PC-3 (cell line): ENCODE results near the gene ALX3. TPM values are rescaled to one million over a fixed set of nuclear protein-coding genes. Genes with fewer than 3 reads are reported as not detected.
"Not testable (repeated sequence)": the region's sequence is repeated elsewhere in the genome, so short reads cannot be mapped to it uniquely, and the experiment has no call there.

ENCODE experiments used
- ATAC-seq: fragments of 200-7000 bp; cut with Tn5 transposase; 2 replicates; pipeline ENCODE4 v1.9.1; 2020; ENCODE audit warnings: mild to moderate bottlenecking, moderate library complexity
- BruUV-seq: library from RNA; stranded (reverse); fragments of 400-500 nt; replicated peaks from 2 replicates; lab custom pipeline; 2021; lab: Mats Ljungman, UMichigan
- CTCF ChIA-PET: fragments of 300-600 bp; sonication (Branson Sonifier 250); formaldehyde crosslinking; loops from one replicate; lab custom pipeline; 2022; ENCODE audit warnings: antibody characterized with exemption; lab: Charles Lee
- POLR2A ChIA-PET: fragments of 300-600 bp; sonication (Branson Sonifier 250); formaldehyde crosslinking; loops from one replicate; lab custom pipeline; 2022; ENCODE audit warnings: antibody characterized with exemption; ENCODE audit not compliant: unreplicated experiment; lab: Charles Lee
- DNase-seq: peaks from one replicate; pipeline ENCODE4 v3.0.0-alpha.2; 2015
- H2AFZ ChIP-seq: fragments of 300-600 bp; sonication (generic); 2 replicates; pipeline ENCODE4 v1.6.0; 2016; ENCODE audit warnings: antibody characterized with exemption, low read length
- H3F3A ChIP-seq: fragments of 300-600 bp; sonication (generic); one replicate; pipeline ENCODE4 v1.6.0; 2017; ENCODE audit warnings: antibody characterized with exemption, low read length, control low read depth, mild to moderate bottlenecking; ENCODE audit not compliant: unreplicated experiment
- H3K27ac ChIP-seq: fragments of 300-600 bp; sonication (generic); 2 replicates; pipeline ENCODE4 v1.5.1; 2016; ENCODE audit warnings: mild to moderate bottlenecking, low read length
- H3K27me3 ChIP-seq: fragments of 300-600 bp; sonication (generic); 2 replicates; pipeline ENCODE4 v1.6.1; 2016; ENCODE audit warnings: low read length, mixed read lengths
- H3K36me3 ChIP-seq: fragments of 300-600 bp; sonication (generic); 2 replicates; pipeline ENCODE4 v1.6.1; 2016; ENCODE audit warnings: low read depth, mixed run types, low read length, mixed read lengths
- H3K4me1 ChIP-seq: fragments of 300-600 bp; sonication (generic); 2 replicates; pipeline ENCODE4 v1.5.1; 2016; ENCODE audit warnings: low read length; ENCODE audit not compliant: insufficient read depth
- H3K4me2 ChIP-seq: fragments of 300-600 bp; sonication (generic); 2 replicates; pipeline ENCODE4 v1.6.0; 2016; ENCODE audit warnings: low read length
- H3K4me3 ChIP-seq: fragments of 300-600 bp; sonication (generic); 2 replicates; pipeline ENCODE4 v1.5.1; 2016; ENCODE audit warnings: mild to moderate bottlenecking, low read length, mixed read lengths
- H3K79me2 ChIP-seq: fragments of 300-600 bp; sonication (generic); 2 replicates; pipeline ENCODE4 v1.6.1; 2017; ENCODE audit warnings: low read length, mixed read lengths
- H3K9ac ChIP-seq: fragments of 300-600 bp; sonication (generic); 2 replicates; pipeline ENCODE4 v1.6.0; 2016; ENCODE audit warnings: mild to moderate bottlenecking, low read length
- H3K9me2 ChIP-seq: fragments of 300-600 bp; sonication (generic); replicated peaks from 2 replicates; pipeline ENCODE4 v1.6.1; 2016; ENCODE audit warnings: mixed run types, low read length, mixed read lengths
- H3K9me3 ChIP-seq: fragments of 300-600 bp; sonication (generic); 2 replicates; pipeline ENCODE4 v1.6.1; 2016; ENCODE audit warnings: low read length, mixed read lengths
- H4K20me1 ChIP-seq: fragments of 300-600 bp; sonication (generic); 2 replicates; pipeline ENCODE4 v1.6.1; 2016; ENCODE audit warnings: low read length, mixed read lengths
- EZH2 ChIP-seq: fragments of 300-600 bp; sonication (generic); IDR thresholded peaks from one replicate; pipeline ENCODE4 v1.6.1; 2017; ENCODE audit warnings: antibody characterized with exemption, mild to moderate bottlenecking, low read length; ENCODE audit not compliant: unreplicated experiment
- EZH2phosphoT487 ChIP-seq: fragments of 300-600 bp; sonication (generic); IDR thresholded peaks from 2 replicates; pipeline ENCODE4 v1.6.1; 2018; ENCODE audit warnings: mild to moderate bottlenecking, antibody characterized with exemption, low read length, borderline replicate concordance
- intact Hi-C: fragments of 100-400 bp; cut with micrococcal nuclease; formaldehyde crosslinking; loops from 2 replicates; pipeline ENCODE4 v1.9.0; 2023
- total RNA-seq: library from RNA; depleted of rRNA; stranded (reverse); fragments of >200 nt; gene quantifications from 2 replicates; pipeline ENCODE4 v1.2.3, GENCODE V29; 2014
- TF ChIP-seq, protein P1 (sequence below): fragments of 300-600 bp; sonication (generic); conservative IDR thresholded peaks from 2 replicates; pipeline ENCODE4 v1.5.1; 2017; ENCODE audit warnings: antibody characterized with exemption, low read depth, mild to moderate bottlenecking, low read length

ALX3 gene
- total RNA-seq, 1 experiment from 2014 or later: not detected

DNA sequence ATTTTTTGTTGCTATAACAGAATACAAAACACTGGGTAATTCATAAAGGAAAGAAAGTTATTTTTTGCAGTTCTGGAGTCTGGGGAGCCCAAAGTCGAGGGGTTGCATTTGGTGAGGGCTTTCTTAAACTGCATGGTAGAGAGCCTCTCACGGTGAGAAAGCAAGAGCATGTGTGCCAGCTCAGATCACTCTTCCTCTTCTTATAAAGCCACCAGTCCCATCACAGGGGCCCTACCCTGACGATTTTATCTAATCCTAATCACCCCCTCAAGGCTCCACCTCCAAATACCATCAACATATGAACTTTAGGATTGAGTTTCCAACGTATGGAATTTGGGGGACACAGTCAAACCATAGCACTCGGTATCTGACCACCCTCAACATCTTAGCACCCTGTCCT, 37.1 kb downstream of the ALX3 start:
- TF ChIP-seq EZH2: no peak
- TF ChIP-seq, protein P1, sequence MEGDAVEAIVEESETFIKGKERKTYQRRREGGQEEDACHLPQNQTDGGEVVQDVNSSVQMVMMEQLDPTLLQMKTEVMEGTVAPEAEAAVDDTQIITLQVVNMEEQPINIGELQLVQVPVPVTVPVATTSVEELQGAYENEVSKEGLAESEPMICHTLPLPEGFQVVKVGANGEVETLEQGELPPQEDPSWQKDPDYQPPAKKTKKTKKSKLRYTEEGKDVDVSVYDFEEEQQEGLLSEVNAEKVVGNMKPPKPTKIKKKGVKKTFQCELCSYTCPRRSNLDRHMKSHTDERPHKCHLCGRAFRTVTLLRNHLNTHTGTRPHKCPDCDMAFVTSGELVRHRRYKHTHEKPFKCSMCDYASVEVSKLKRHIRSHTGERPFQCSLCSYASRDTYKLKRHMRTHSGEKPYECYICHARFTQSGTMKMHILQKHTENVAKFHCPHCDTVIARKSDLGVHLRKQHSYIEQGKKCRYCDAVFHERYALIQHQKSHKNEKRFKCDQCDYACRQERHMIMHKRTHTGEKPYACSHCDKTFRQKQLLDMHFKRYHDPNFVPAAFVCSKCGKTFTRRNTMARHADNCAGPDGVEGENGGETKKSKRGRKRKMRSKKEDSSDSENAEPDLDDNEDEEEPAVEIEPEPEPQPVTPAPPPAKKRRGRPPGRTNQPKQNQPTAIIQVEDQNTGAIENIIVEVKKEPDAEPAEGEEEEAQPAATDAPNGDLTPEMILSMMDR: no peak
- TF ChIP-seq EZH2phosphoT487: no peak
- no peaks in the 10 kb centered on the region for H3K27me3 ChIP-seq
- H3K36me3 ChIP-seq: peaks cover 10% of the 10 kb centered on the region; the same call in 1 of the 2 replicates
- H3F3A ChIP-seq: no peaks in the 10 kb centered on the region
- no peak overlapping the region for H3K27ac ChIP-seq
- DNase-seq: no peak
- H3K4me1 ChIP-seq: peaks cover 21% of the 10 kb centered on the region
- no peaks in the 10 kb centered on the region for H3K9me3 ChIP-seq
- H3K9me2 ChIP-seq: no peaks in the 10 kb centered on the region
- H3K79me2 ChIP-seq: peaks cover 32% of the 10 kb centered on the region
- H3K4me3 ChIP-seq: no peak overlapping the region
- CTCF ChIA-PET: no interaction called here
- ATAC-seq: no peak
- H2AFZ ChIP-seq: peak overlapping the region; percentile 94; the same call in 1 of the 2 replicates
- no TSS peak for BruUV-seq
- H3K4me2 ChIP-seq: peak overlapping the region; percentile 89; the same call in 1 of the 2 replicates
- POLR2A ChIA-PET: no interaction called here
- no peak overlapping the region for H3K9ac ChIP-seq
- intact Hi-C loops: no loop called here
- 0 out of 2 replicates have a peak, but pooled peaks cover 5% of the 10 kb centered on the region for H4K20me1 ChIP-seq

DNA sequence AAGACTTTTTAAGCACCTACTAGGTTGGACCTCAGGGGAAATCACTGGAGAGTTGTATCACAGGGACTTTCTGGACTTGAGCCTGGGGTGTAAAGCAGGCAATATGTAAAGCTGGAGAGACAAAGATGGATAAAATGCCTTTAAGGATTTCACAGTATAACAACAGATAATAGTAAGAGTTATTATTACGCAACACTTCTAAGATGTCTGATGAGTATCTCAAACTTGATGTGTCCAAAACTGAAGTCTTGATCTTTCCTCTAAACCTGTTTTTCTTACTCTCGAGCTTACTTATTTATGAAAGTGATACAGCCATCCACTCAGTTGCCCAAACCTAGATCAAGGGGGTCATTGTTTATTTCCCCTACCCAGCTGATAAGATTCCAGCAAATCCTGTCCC, 38.1 kb downstream of the ALX3 start:
- no TSS peak for BruUV-seq
- DNase-seq: no peak
- no peaks in the 10 kb centered on the region for H3K27me3 ChIP-seq

DNA sequence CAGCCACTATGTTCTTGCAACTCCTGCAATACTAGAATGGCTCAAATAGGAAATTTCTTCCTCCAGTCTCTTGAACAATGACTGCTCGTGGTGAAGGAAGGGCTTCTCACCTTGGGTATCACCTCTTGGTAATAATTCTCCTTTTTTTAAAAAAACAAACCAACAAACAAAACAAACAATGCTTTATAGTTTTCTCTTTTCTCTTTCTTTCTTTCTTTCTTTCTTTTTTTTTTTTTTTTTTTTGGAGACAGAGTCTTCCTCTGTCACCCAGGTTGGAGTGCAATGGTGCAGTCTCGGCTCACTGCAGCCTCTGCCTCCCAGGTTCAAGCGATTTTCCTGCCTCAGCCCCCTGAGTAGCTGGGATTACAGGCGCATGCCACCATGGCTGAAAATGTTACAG, 39.8 kb downstream of the ALX3 start:
- H3F3A ChIP-seq, H3K9me3 ChIP-seq, H3K9me2 ChIP-seq, POLR2A ChIA-PET, H3K27me3 ChIP-seq, H4K20me1 ChIP-seq, H3K9ac ChIP-seq, DNase-seq, BruUV-seq, H2AFZ ChIP-seq, H3K36me3 ChIP-seq, ATAC-seq, H3K4me2 ChIP-seq, H3K27ac ChIP-seq, intact Hi-C loops, H3K4me3 ChIP-seq: not testable (repeated sequence)
- H3K4me1 ChIP-seq: peaks cover 18% of the 10 kb centered on the region
- CTCF ChIA-PET: interaction anchor here (0.6 kb wide), 1 partner anchor 138 kb away, joined by 3 read pairs; no protein-coding TSS in a partner anchor
- H3K79me2 ChIP-seq: peaks cover 13% of the 10 kb centered on the region

More for the DNA sequence above, 38.1 kb downstream of the ALX3 start:
- TF ChIP-seq EZH2phosphoT487: no peak
- TF ChIP-seq, protein P1: no peak
- no peak for TF ChIP-seq EZH2
- Histone ChIP-seq H2AFZ (no peak overlapping the region), H3K9me2 (no peaks in the 10 kb centered on the region), H4K20me1 (0 out of 2 replicates have a peak, but pooled peaks cover 5% of the 10 kb centered on the region), H3K9me3 (no peaks in the 10 kb centered on the region), H3K4me1 (peaks cover 21% of the 10 kb centered on the region), H3F3A (no peaks in the 10 kb centered on the region), H3K4me2 (no peak overlapping the region), H3K79me2 (peaks cover 28% of the 10 kb centered on the region), H3K27ac (no peak overlapping the region), H3K9ac (no peak overlapping the region), H3K4me3 (no peak overlapping the region), H3K36me3 (peaks cover 3% of the 10 kb centered on the region; the same call in 1 of the 2 replicates)
- ChIA-PET CTCF (no interaction called here), POLR2A (no interaction called here)
- no peak for ATAC-seq
- intact Hi-C loops: no loop called here
